Measurements from ENCODE around the gene CCL28. TPM values are rescaled to one million over a fixed set of nuclear protein-coding genes. Genes with fewer than 3 reads are reported as not detected.

The CCL28 gene
- total and polyA plus RNA-seq, 9 of the 15 experiments (the other 6 are each of a cell fraction or from before 2014, with no cell fraction given): not detected

DNA sequence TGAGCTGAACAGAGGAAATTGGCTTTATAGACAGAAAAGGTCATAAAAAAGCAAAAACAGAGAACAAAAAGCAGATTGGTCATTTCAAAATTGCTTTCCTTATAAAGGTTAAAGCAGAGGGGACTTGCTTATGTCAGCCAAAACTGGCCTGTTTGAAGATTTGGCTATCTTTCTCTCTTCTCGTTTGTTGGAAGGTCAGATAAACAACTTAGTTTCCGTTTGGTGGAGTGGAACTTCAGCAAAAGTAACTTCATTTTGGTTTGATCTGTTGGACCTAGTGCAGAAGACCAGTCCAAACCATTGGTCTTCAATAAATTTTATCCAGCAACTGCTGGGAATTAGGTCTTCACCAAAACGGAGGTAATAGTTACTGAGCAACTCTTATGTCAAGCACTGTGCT lies 53.9 kb downstream of the CCL28 start (continued):
- TF ChIP-seq PRPF4 (IDR thresholded peaks at IDR 0.05; ENCODE audit: insufficient read depth, low read depth, low read length, poor library complexity, severe bottlenecking): no peak
- no peak for TF ChIP-seq RBM25 (IDR thresholded peaks at IDR 0.05; ENCODE audit: low read depth, low read length, severe bottlenecking)
- no peak for TF ChIP-seq HNRNPL (IDR thresholded peaks at IDR 0.05; ENCODE audit: low read depth, low read length)
- TF ChIP-seq ZNF41 (CRISPR knock-in tag; conservative IDR thresholded peaks at IDR 0.05): no peak
- no peak for TF ChIP-seq NR2C2 (CRISPR knock-in tag; IDR thresholded peaks at IDR 0.05)
- TF ChIP-seq NR2C2 (tag; IDR thresholded peaks at IDR 0.05): no peak
- no peak for TF ChIP-seq ASH1L (IDR thresholded peaks at IDR 0.05; ENCODE audit: borderline replicate concordance, low read depth, partially characterized antibody)
- no peak for TF ChIP-seq GTF2F1 (IDR thresholded peaks at IDR 0.05; ENCODE audit: low read depth, low read length)
- TF ChIP-seq ZNF644 (tag; IDR thresholded peaks at IDR 0.05; ENCODE audit: low read depth): no peak
- no peak for TF ChIP-seq NELFE (IDR thresholded peaks at IDR 0.05; ENCODE audit: insufficient read depth, insufficient read length)
- no peak for TF ChIP-seq KLF1 (tag; IDR thresholded peaks at IDR 0.05)
- no peak for TF ChIP-seq ZNF408 (CRISPR knock-in tag; IDR thresholded peaks at IDR 0.05; ENCODE audit: low read depth)
- TF ChIP-seq CCAR2 (IDR thresholded peaks at IDR 0.05; ENCODE audit: low read depth, low read length): no peak
- no peak for TF ChIP-seq RFX7 (CRISPR knock-in tag; IDR thresholded peaks at IDR 0.05)
- TF ChIP-seq SP2 (IDR thresholded peaks at IDR 0.05; ENCODE audit: extremely low read depth, low read depth, low read length, poor library complexity, severe bottlenecking): no peak
- TF ChIP-seq NR3C1 (CRISPR knock-in tag; IDR thresholded peaks at IDR 0.05): no peak
- no peak for TF ChIP-seq TEAD4 (IDR thresholded peaks at IDR 0.05; ENCODE audit: low read length)
- no peak for TF ChIP-seq TEAD4 (CRISPR knock-in tag; IDR thresholded peaks at IDR 0.05; ENCODE audit: borderline replicate concordance)
- no peak for TF ChIP-seq CBFA2T3 (IDR thresholded peaks at IDR 0.05)
- TF ChIP-seq, protein P1, sequence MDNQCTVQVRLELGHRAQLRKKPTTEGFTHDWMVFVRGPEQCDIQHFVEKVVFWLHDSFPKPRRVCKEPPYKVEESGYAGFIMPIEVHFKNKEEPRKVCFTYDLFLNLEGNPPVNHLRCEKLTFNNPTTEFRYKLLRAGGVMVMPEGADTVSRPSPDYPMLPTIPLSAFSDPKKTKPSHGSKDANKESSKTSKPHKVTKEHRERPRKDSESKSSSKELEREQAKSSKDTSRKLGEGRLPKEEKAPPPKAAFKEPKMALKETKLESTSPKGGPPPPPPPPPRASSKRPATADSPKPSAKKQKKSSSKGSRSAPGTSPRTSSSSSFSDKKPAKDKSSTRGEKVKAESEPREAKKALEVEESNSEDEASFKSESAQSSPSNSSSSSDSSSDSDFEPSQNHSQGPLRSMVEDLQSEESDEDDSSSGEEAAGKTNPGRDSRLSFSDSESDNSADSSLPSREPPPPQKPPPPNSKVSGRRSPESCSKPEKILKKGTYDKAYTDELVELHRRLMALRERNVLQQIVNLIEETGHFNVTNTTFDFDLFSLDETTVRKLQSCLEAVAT (IDR thresholded peaks at IDR 0.05): no peak
- TF ChIP-seq, protein P2, sequence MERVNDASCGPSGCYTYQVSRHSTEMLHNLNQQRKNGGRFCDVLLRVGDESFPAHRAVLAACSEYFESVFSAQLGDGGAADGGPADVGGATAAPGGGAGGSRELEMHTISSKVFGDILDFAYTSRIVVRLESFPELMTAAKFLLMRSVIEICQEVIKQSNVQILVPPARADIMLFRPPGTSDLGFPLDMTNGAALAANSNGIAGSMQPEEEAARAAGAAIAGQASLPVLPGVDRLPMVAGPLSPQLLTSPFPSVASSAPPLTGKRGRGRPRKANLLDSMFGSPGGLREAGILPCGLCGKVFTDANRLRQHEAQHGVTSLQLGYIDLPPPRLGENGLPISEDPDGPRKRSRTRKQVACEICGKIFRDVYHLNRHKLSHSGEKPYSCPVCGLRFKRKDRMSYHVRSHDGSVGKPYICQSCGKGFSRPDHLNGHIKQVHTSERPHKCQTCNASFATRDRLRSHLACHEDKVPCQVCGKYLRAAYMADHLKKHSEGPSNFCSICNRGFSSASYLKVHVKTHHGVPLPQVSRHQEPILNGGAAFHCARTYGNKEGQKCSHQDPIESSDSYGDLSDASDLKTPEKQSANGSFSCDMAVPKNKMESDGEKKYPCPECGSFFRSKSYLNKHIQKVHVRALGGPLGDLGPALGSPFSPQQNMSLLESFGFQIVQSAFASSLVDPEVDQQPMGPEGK (CRISPR knock-in tag; IDR thresholded peaks at IDR 0.05; ENCODE audit: borderline replicate concordance): no peak
- TF ChIP-seq, protein P3, sequence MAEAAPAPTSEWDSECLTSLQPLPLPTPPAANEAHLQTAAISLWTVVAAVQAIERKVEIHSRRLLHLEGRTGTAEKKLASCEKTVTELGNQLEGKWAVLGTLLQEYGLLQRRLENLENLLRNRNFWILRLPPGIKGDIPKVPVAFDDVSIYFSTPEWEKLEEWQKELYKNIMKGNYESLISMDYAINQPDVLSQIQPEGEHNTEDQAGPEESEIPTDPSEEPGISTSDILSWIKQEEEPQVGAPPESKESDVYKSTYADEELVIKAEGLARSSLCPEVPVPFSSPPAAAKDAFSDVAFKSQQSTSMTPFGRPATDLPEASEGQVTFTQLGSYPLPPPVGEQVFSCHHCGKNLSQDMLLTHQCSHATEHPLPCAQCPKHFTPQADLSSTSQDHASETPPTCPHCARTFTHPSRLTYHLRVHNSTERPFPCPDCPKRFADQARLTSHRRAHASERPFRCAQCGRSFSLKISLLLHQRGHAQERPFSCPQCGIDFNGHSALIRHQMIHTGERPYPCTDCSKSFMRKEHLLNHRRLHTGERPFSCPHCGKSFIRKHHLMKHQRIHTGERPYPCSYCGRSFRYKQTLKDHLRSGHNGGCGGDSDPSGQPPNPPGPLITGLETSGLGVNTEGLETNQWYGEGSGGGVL (CRISPR knock-in tag; IDR thresholded peaks at IDR 0.05): no peak
- TF ChIP-seq ZNF146 (CRISPR knock-in tag; IDR thresholded peaks at IDR 0.05; ENCODE audit: unreplicated experiment): no peak
- no peak for TF ChIP-seq ZNF507 (tag; conservative IDR thresholded peaks at IDR 0.05)
- TF ChIP-seq HDAC2 (IDR thresholded peaks at IDR 0.05): no peak
- TF ChIP-seq FOXA1 (IDR thresholded peaks at IDR 0.05; ENCODE audit: borderline replicate concordance): no peak
- no peak for TF ChIP-seq NR2C1 (IDR thresholded peaks at IDR 0.05)
- peak; percentile 51; the same call in 1 of the 2 replicates for TF ChIP-seq NR2C1 (tag; IDR thresholded peaks at IDR 0.05)
